ENCODE measurements around the gene DACH1. TPM values are rescaled to one million over a fixed set of nuclear protein-coding genes. Genes with fewer than 3 reads are reported as not detected.

The DACH1 gene
- total and polyA plus RNA-seq, 9 of the 15 experiments (the other 6 are each of a cell fraction or from before 2014, with no cell fraction given): 0.04 to 0.07 (median 0.04) TPM; not detected in 2

DNA sequence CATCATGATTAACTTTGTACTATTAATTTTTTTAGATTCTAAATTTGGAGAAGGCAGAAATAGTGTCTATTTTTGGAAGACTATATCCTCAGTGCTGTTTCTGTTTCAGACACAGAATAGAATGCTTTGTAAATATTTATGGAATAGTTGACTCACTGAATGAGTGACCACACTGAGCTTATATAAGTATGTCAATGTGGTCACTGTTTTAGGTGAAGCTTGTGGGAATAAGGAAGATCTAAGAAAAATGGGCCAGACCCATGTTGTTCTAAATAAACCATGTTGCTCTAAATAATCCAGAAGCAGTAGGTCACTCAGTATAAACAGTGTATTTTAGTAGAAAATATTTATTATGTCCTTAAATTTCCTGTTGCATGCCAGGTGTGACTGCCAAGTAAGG is 45.5 kb upstream of the DACH1 start:
- Histone ChIP-seq H4K20me1 (replicated peaks; ENCODE audit: control insufficient read depth, insufficient read depth, low read length) (no peaks in the 10 kb centered on the region), H3K27me3 (ENCODE audit: control insufficient read depth in 2 of 2, insufficient read depth in 2 of 2, low read length in 2 of 2) (no peaks in the 10 kb centered on the region), H3K4me1 (replicated peaks in 1 of 2; ENCODE audit: control insufficient read depth in 2 of 2, insufficient read depth in 2 of 2, low read length in 2 of 2) (no peaks in the 10 kb centered on the region), H3K79me2 (ENCODE audit: control insufficient read depth, insufficient read depth, low read length) (no peaks in the 10 kb centered on the region), H3K9me1 (ENCODE audit: control insufficient read depth, insufficient read depth, low read length) (no peaks in the 10 kb centered on the region), H3K9ac (ENCODE audit: insufficient read depth in 1 of 2, low read depth in 2 of 2, low read length in 2 of 2) (no peak overlapping the region), H3K4me3 (no peak overlapping the region), H3K9me3 (replicated peaks; ENCODE audit: control insufficient read depth, insufficient read depth, low read depth, low read length) (no peaks in the 10 kb centered on the region), H3K4me2 (ENCODE audit: insufficient read depth, low read length) (no peak overlapping the region), H3K27ac (ENCODE audit: extremely low read depth, low read depth, low read length) (no peak overlapping the region), H2AFZ (ENCODE audit: low read depth, low read length) (no peak overlapping the region), H3K36me3 (ENCODE audit: control insufficient read depth, insufficient read depth, low read length) (no peaks in the 10 kb centered on the region)
- CTCF ChIA-PET (ENCODE audit: low intra/inter-chr PET ratio): no interaction called here
- in situ Hi-C loops (cut with MboI) (no loop called here), intact Hi-C loops (cut with micrococcal nuclease) (no loop called here)
- POLR2A ChIA-PET: no interaction called here
- no TSS peak for BruUV-seq (replicated peaks)
- DNase-seq (ENCODE audit: extremely low read depth in 1 of 4, low spot score in 3 of 4) (no peak), FAIRE-seq (no peak), ATAC-seq (no peak)
- TF ChIP-seq PML (IDR thresholded peaks at IDR 0.05; ENCODE audit: low read length) (no peak), TCF7 (IDR thresholded peaks at IDR 0.05; ENCODE audit: borderline replicate concordance) (no peak), TBL1XR1 (IDR thresholded peaks at IDR 0.05; ENCODE audit: low read length in 2 of 2) (no peak), CSDE1 (IDR thresholded peaks at IDR 0.05) (no peak), MEF2A (IDR thresholded peaks at IDR 0.05; ENCODE audit: control insufficient read depth, low read depth, low read length) (no peak), SPI1 (IDR thresholded peaks at IDR 0.05; ENCODE audit: borderline replicate concordance, low read depth, low read length) (no peak), ZZZ3 (IDR thresholded peaks at IDR 0.05) (no peak), GTF2F1 (IDR thresholded peaks at IDR 0.05; ENCODE audit: low read depth, low read length) (no peak), CREB1 (IDR thresholded peaks at IDR 0.05) (no peak), CREB1 (CRISPR knock-in tag; IDR thresholded peaks at IDR 0.05) (no peak), ZNF354B (CRISPR knock-in tag; IDR thresholded peaks at IDR 0.05) (no peak), ZNF511 (CRISPR knock-in tag; IDR thresholded peaks at IDR 0.05) (no peak), PURB (CRISPR knock-in tag; IDR thresholded peaks at IDR 0.05; ENCODE audit: low read depth) (no peak), CTCFL (IDR thresholded peaks at IDR 0.05; ENCODE audit: borderline replicate concordance, insufficient read depth, low read depth, low read length, poor library complexity, severe bottlenecking) (no peak), BCOR (IDR thresholded peaks at IDR 0.05) (no peak), GABPB2 (CRISPR knock-in tag; conservative IDR thresholded peaks at IDR 0.05) (no peak), CREBBP (IDR thresholded peaks at IDR 0.05; ENCODE audit: low read depth, low read length) (no peak)
- TF ChIP-seq, protein P1, sequence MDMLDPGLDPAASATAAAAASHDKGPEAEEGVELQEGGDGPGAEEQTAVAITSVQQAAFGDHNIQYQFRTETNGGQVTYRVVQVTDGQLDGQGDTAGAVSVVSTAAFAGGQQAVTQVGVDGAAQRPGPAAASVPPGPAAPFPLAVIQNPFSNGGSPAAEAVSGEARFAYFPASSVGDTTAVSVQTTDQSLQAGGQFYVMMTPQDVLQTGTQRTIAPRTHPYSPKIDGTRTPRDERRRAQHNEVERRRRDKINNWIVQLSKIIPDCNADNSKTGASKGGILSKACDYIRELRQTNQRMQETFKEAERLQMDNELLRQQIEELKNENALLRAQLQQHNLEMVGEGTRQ (CRISPR knock-in tag; IDR thresholded peaks at IDR 0.05): no peak
- TF ChIP-seq, protein P2, sequence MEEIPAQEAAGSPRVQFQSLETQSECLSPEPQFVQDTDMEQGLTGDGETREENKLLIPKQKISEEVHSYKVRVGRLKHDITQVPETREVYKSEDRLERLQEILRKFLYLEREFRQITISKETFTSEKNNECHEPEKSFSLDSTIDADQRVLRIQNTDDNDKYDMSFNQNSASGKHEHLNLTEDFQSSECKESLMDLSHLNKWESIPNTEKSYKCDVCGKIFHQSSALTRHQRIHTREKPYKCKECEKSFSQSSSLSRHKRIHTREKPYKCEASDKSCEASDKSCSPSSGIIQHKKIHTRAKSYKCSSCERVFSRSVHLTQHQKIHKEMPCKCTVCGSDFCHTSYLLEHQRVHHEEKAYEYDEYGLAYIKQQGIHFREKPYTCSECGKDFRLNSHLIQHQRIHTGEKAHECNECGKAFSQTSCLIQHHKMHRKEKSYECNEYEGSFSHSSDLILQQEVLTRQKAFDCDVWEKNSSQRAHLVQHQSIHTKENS (CRISPR knock-in tag; IDR thresholded peaks at IDR 0.05): no peak

All from K562 (cell line).